Stomach (tissue), 9 donors: ENCODE measurements around the gene CYP3A7. TPM values are rescaled to one million over a fixed set of nuclear protein-coding genes. Genes with fewer than 3 reads are reported as not detected.

Experiments used
- DNase-seq, 2 donors: peaks; one replicate each; pipeline versions ENCODE4 v3.0.0 to v3.0.0-alpha.2; 2013 to 2019
- H3K27ac ChIP-seq, 5 donors: fragments of 200-600 bp in 4 of 5; sonication (generic) in 4 of 5; one replicate each; pipeline ENCODE4 v1.5.1; 2013 to 2019; ENCODE audit warnings: mild to moderate bottlenecking in 1 of 5, moderate library complexity in 1 of 5
- H3K27me3 ChIP-seq, 3 donors: fragments of 200-600 bp; sonication (generic); one replicate each; pipeline ENCODE4 v1.5.1; 2017 to 2019; ENCODE audit warnings: mixed run types in 1 of 3
- H3K36me3 ChIP-seq, 4 donors: fragments of 200-600 bp; sonication (generic); 1 replicate in 3 of 4; 2 replicates in 1 of 4; pipeline ENCODE4 v1.5.1; 2016 to 2019
- H3K4me1 ChIP-seq, 4 donors: fragments of 200-600 bp; sonication (generic); one replicate each; pipeline ENCODE4 v1.5.1; 2016 to 2019
- H3K4me3 ChIP-seq, 4 donors: fragments of 200-600 bp; sonication (generic) in 3 of 4; one replicate each; pipeline ENCODE4 v1.5.1; 2016 to 2019; ENCODE audit warnings: mild to moderate bottlenecking in 1 of 4
- H3K9me3 ChIP-seq, 4 donors: fragments of 200-600 bp; sonication (generic); one replicate each; pipeline ENCODE4 v1.5.1; 2016 to 2019
- CTCF ChIP-seq, 7 experiments: fragments of 450-650 bp in 4 of 7; fragments of 200-600 bp in 3 of 7; sonication (generic) in 3 of 7; IDR thresholded peaks; one replicate each; pipeline ENCODE4 v1.5.1; 2016 to 2019; ENCODE audit warnings: antibody characterized with exemption in 7 of 7, control low read depth in 2 of 7, mild to moderate bottlenecking in 1 of 7
- EP300 ChIP-seq: sonication (generic); formaldehyde crosslinking; IDR thresholded peaks from one replicate; pipeline ENCODE4 v1.6.1; 2017; ENCODE audit warnings: antibody characterized with exemption
- POLR2A ChIP-seq, 4 donors: fragments of 450-650 bp; IDR thresholded peaks; one replicate each; pipeline ENCODE4 v1.6.1; 2016; ENCODE audit warnings: antibody characterized with exemption in 4 of 4, control low read depth in 2 of 4, mild to moderate bottlenecking in 1 of 4, moderate library complexity in 1 of 4
- POLR2AphosphoS5 ChIP-seq, 3 donors: sonication (generic); formaldehyde crosslinking; IDR thresholded peaks; one replicate each; pipeline ENCODE4 v1.6.1; 2016; ENCODE audit warnings: antibody characterized with exemption in 3 of 3
- WGBS, 5 donors: extraction: QIAGEN DNeasy Blood & Tissue Kit in 3 of 5; methylation state at CpG; one replicate each; pipeline versions ENCODE4 v1.1.5 to v1.1.7; 2013 to 2018; 5-methylcytosine and 5-hydroxymethylcytosine counted together
- intact Hi-C: fragments of 100-400 bp; cut with DNase I; formaldehyde crosslinking; loops from one replicate; pipeline ENCODE4 v1.15.1; 2023; ENCODE audit warnings: low total_unique reads
- polyA plus RNA-seq, 3 donors: library from polyadenylated mRNA; stranded (reverse); fragments of 200-250 nt; gene quantifications; one replicate each; pipeline ENCODE4 v1.2.3, GENCODE V29; 2013
- total RNA-seq, 5 donors: library from RNA; depleted of rRNA; stranded (reverse); fragments of >200 nt; gene quantifications; one replicate each; pipeline versions ENCODE4 v1.1.0 to v1.2.3, GENCODE V29; 2014 to 2016
- donor health status: healthy with polysubstance abuse.
- donor health status: Bipolar disorder and iron deficiency.
- donor health status: healthy.

CYP3A7 gene
- total and polyA plus RNA-seq, 8 donors = not detected

DNA sequence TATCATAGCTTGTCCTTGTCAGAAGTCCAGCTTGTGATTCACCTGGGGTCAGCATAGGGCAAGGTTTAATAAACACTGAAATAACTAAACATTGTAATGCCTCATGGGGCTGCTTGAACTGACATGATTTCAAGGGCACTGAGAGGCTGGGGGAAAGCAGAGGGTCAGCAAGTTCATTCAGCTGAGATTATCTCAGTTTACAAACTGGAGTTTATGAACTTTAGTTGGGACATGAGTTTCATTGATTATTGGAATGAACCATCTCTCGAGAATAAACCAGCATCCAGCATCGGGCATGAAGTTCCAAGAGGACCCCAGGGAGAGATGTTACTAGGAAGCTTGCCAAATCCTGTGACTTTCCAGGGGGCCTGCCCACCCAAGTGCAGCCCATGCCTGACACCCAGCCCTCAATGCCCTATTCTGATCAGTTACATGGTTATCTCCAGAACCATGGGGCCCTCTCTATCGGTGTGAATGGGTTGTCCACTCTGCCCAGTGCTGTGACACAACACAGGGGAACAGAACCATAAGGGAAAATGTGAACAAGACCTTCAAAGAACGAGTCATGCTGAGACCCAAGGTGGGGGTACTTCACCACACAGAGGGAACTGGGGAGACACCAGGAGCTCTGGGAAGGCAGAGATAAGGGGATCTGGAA lies 7.9 kb upstream of the CYP3A7 start:
- no peak for DNase-seq
- no peaks in the 10 kb centered on the region for H3K4me1 ChIP-seq
- H3K36me3 ChIP-seq = peaks cover 0 to 14% (median 0%) of the 10 kb centered on the region in 4 donors
- H3K9me3 ChIP-seq = no peaks in the 10 kb centered on the region
- intact Hi-C loops = no loop called here
- H3K4me3 ChIP-seq = no peak overlapping the region
- H3K27ac ChIP-seq = no peak overlapping the region
- H3K27me3 ChIP-seq = no peaks in the 10 kb centered on the region
- TF ChIP-seq EP300 (no peak), CTCF (IDR thresholded peaks at IDR 0.05) (no peak), POLR2A (IDR thresholded peaks at IDR 0.05) (no peak), POLR2AphosphoS5 (IDR thresholded peaks at IDR 0.05) (no peak)
- WGBS, 5 donors = 76 to 90% (median 81%) methylated on average over 4 of the region's 4 CpGs

GRCh38 chr7:99741441-99741795 lies 6.4 kb upstream of the CYP3A7 start:
- no peaks in the 10 kb centered on the region for H3K27me3 ChIP-seq
- intact Hi-C loops = no loop called here
- peaks cover 0 to 23% (median 6%) of the 10 kb centered on the region in 4 donors for H3K36me3 ChIP-seq
- no peak overlapping the region for H3K4me3 ChIP-seq
- no peaks in the 10 kb centered on the region for H3K9me3 ChIP-seq
- no peak overlapping the region for H3K27ac ChIP-seq
- WGBS, 5 donors = 77 to 92% (median 88%) methylated on average over 2 of the region's 2 CpGs
- H3K4me1 ChIP-seq = no peaks in the 10 kb centered on the region
- TF ChIP-seq POLR2A (IDR thresholded peaks at IDR 0.05) = no peak
- no peak for TF ChIP-seq POLR2AphosphoS5 (IDR thresholded peaks at IDR 0.05)
- no peak for TF ChIP-seq EP300
- TF ChIP-seq CTCF (IDR thresholded peaks at IDR 0.05) = no peak
- no peak for DNase-seq

GRCh38 chr7:99740573-99741440 lies 5.8 kb upstream of the CYP3A7 start:
- Histone ChIP-seq H3K27ac (no peak overlapping the region), H3K9me3 (no peaks in the 10 kb centered on the region), H3K4me3 (no peak overlapping the region), H3K36me3 (peaks cover 0 to 26% (median 7%) of the 10 kb centered on the region in 4 donors), H3K4me1 (no peaks in the 10 kb centered on the region), H3K27me3 (no peaks in the 10 kb centered on the region)
- TF ChIP-seq POLR2A (IDR thresholded peaks at IDR 0.05) = no peak
- TF ChIP-seq CTCF (IDR thresholded peaks at IDR 0.05) = no peak
- TF ChIP-seq POLR2AphosphoS5 (IDR thresholded peaks at IDR 0.05) = no peak
- no peak for TF ChIP-seq EP300
- intact Hi-C loops = no loop called here
- DNase-seq = no peak
- 71 to 87% (median 81%) methylated on average over 5 of the region's 5 CpGs for WGBS, 5 donors

DNA sequence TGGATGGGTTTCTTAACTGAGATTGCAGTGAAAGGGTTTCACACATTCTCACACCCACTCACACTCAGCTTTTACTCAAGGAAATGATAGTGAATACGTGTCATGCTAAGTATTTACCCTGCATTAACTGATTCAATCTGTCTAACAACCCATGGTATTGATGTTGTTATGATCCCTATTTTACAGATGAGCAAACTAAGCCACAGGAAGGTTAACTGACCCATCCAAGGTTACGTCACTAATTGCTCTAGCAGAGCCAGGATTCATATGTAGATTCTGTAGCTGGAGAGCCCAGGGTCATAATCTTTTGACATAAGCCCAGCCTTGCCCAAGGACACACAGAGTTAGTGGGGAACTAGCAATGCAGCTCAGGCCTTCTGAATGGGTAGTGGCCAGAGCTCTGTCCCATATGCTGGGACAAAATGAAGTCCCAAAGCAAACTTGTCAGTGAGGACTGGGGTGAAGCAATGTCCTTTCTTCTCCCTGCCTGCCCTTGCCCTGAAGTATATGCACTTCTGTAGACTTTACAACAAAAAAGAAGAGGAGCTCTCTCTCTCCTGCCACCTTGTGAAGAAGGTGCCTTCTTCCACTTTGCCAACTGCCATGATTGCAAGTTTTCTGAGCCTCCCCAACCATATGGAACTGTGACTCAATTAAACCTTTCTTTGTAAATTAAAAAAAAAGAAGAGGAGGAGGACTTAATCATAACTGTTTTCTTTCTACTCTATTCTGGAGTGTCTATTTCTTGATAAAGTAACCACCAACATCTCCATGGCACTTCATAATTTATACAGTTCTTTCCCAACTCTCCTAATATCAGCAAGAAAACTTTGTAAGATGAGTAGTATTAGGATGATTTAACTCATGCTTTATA lies 4.9 kb upstream of the CYP3A7 start:
- no peaks in the 10 kb centered on the region for H3K27me3 ChIP-seq
- TF ChIP-seq EP300 = no peak
- TF ChIP-seq POLR2AphosphoS5 (IDR thresholded peaks at IDR 0.05) = no peak
- TF ChIP-seq POLR2A (IDR thresholded peaks at IDR 0.05) = no peak
- no peak for TF ChIP-seq CTCF (IDR thresholded peaks at IDR 0.05)
- H3K9me3 ChIP-seq = no peaks in the 10 kb centered on the region
- no peak for DNase-seq
- H3K36me3 ChIP-seq = peaks cover 0 to 26% (median 7%) of the 10 kb centered on the region in 4 donors
- 79 to 88% (median 84%) methylated on average over 2 of the region's 2 CpGs for WGBS, 5 donors
- no peak overlapping the region for H3K27ac ChIP-seq
- intact Hi-C loops = no loop called here
- H3K4me1 ChIP-seq = no peaks in the 10 kb centered on the region
- H3K4me3 ChIP-seq = no peak overlapping the region
